NCI-H187 treated with DMSO at 0.1 percent for 48 hours (cell line): Measurements from ENCODE around the gene PKHD1.
"Not testable (repeated sequence)": the region's sequence is repeated elsewhere in the genome, so short reads cannot be mapped to it uniquely, and the experiment has no call there.

ENCODE experiments used
- DNase-seq: peaks from one replicate; lab custom pipeline; 2025; lab: John Stamatoyannopoulos, UW

PKHD1 gene

DNA sequence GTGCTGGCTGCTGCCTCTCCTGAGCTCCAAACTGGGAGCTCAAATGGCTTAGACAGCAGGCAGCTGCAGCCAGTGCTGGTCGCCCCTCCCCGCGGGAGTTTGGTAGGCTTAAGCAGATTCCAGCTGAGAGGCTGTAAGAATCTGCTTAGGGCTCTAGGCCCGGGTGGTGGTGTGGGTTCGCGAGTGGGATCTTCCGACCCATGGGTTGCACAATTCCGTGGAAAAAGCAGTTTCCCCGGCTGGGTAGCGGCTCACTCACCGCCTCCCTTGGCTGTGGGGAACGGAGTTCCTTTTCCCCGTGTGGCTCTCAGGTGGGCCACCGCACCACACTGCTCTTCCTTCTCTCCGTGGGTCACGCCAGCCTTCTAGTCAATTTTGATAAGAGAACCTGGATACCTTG lies 232.5 kb downstream of the PKHD1 start:
- no peak for DNase-seq

DNA sequence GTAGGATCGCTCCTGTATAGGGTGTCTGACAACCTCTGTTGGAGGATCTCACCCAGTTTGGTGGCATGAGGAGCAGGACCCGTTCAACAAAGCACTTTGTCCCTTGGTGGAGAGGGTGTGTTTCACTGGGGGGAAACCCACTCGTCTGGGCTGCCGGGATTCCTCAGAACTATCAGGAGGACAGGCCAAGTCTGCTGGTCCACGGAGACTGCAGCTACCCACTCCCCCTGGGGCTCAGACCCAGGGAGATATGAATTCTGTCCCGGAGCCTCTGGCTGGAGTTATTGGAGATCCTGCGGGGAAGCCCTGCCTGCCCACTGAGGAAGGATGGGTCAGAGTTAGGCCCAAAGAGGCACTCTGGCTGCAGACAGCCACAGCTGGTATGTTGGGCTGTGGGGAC lies 233.1 kb downstream of the PKHD1 start:
- no peak for DNase-seq

GRCh38 chr6:51853109-51853508 lies 234.3 kb downstream of the PKHD1 start:
- DNase-seq: not testable (repeated sequence)

DNA sequence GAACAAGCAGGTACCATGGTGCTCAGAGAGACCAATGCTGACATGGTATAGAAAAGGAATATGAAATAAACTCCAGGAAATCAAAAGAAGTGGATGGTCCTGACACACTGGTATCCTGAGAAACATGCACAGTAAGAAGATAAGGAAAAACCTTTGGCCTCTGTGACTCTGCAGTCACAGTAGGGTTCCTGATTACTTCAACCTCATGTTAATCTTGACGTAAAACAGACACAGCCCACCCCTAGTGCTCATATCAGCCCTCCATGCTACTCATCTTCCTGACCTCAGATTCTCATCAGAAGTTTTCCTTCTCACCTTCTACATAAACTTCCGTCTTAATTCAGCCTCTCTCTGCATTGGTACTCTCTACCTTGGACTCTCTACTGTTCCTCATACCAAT lies 240.9 kb downstream of the PKHD1 start:
- no peak for DNase-seq

DNA sequence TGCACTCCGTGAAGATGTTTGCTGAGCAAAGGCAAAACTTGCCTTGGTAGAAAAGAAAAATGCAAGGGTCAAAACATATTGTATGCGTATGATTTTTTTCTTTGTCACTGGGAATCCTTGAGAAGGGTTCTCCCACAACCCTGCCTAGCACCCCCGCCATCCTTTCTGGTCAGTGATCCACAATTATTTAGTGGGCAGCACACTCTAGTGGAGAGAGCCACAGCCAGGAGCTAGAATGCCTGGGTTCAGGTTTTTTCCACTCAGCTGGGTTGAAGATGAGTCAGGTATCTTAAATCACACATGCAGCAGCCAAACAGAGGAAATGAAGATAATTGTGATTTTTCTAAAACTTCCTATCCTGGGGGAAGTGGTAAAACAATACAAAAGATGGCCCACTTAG lies 243.1 kb downstream of the PKHD1 start:
- no peak for DNase-seq

DNA sequence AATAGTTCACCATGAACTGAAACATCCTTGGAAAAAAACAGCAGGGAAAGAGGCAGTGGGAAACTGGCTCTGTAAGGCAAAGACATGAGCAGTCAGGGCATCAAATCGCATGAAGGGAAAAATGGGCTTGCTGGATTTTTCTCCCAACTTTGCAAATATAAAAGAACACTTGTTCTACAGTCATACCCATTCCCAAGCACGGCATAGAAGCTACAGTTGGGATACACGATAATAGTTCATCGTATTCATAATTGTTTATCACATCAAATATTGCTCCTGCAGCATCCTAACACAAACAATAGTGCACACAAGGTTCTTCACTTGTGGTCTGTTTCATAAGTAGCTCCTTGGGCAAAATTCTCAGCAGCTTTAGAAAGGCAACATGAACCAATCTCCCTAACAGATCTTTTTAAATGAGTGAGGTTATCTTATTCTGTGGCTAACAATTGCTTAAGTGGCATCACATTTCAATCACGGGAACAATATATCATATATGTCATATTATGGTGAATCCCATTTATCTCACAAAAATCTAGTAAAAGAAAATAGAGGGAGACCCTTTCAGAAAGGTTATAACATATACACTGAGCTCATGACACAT lies 243.9 kb downstream of the PKHD1 start:
- no peak for DNase-seq

- DNase-seq: no peak
These were observed 244.5 kb downstream of the PKHD1 start for GRCh38 chr6:51842804-51843378.

- no peak for DNase-seq
These were observed 245.2 kb downstream of the PKHD1 start for GRCh38 chr6:51842061-51842803.

GRCh38 chr6:51841626-51842025 lies 245.8 kb downstream of the PKHD1 start:
- no peak for DNase-seq

DNA sequence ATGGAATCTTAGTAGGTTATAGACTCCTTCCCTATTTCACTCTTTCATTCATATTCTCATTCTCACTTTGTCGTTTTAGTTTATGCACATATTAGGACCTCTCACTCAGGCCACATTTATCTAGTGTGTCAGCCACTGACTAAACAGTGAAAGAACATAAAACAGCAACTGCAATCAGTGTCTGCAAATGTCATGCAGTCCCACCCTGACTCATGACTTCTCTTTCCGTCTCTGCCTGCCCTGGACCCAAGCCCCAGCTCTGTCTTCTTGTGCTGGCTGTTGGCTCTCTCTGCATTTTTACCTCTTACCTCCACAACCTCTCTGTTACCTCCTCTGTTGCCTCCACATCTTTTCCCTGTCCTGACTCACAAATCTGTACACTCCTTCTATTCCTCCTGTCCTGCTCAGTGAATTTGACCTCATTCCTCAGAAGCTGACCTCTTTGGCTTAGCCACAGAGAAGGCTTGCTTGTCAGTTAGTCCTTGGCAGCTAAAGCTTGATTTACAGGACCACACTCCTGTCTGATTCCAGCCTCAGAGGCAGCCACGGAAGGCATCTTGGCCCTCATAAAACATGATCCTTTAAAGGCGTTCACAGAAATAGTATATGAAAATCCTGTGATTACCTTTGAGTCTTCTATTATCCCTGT lies 247.6 kb downstream of the PKHD1 start:
- DNase-seq: no peak

DNA sequence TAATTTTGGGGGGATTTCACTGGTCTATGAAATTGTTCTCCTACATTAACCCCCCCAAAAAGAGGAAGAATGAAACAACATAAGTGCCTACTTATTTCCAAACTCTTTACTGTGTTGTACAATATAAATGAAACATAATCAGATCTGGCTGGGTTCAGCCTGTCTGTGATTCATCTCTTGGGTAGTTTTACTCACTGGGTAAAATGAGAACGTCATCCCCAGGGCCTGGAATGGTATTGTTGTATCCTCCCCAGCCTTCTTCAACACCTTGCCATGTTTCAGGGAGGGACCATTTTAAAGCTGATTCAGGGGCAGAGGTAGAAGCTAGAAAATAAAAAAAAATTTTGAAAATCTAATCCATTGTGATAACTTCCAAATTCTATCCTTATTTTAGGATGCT lies 256.7 kb downstream of the PKHD1 start:
- no peak for DNase-seq

GRCh38 chr6:51827580-51827979 lies 259.8 kb downstream of the PKHD1 start:
- DNase-seq: no peak

GRCh38 chr6:51824940-51825339 lies 262.5 kb downstream of the PKHD1 start:
- no peak for DNase-seq

GRCh38 chr6:51820555-51820954 lies 266.9 kb downstream of the PKHD1 start:
- DNase-seq: no peak

- DNase-seq: no peak
These were observed 268.8 kb downstream of the PKHD1 start for GRCh38 chr6:51818520-51819022.

DNA sequence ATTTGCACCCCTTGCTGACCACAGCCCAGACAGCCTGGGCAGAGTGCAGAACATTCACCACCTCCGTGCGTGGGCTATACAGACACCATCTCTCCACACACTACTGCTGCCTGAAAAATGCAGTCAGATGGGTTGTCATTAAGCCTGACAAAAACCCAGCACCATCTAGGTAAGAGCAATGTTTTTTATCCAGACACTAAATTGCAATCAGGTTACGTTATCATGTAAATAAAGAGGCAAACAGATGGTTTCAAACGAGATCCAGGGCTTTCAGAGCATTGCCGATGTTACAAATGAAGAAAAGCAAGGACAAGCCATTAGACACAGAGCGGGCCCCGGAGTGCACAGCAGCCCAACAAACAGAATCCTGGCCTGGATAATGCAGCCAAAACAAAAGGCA lies 269.6 kb downstream of the PKHD1 start:
- DNase-seq: no peak

GRCh38 chr6:51814418-51814817 lies 273.0 kb downstream of the PKHD1 start:
- DNase-seq: no peak

GRCh38 chr6:51813904-51814303 lies 273.5 kb downstream of the PKHD1 start:
- no peak for DNase-seq

- DNase-seq: no peak
These were observed 275.2 kb downstream of the PKHD1 start for GRCh38 chr6:51812231-51812630.

DNA sequence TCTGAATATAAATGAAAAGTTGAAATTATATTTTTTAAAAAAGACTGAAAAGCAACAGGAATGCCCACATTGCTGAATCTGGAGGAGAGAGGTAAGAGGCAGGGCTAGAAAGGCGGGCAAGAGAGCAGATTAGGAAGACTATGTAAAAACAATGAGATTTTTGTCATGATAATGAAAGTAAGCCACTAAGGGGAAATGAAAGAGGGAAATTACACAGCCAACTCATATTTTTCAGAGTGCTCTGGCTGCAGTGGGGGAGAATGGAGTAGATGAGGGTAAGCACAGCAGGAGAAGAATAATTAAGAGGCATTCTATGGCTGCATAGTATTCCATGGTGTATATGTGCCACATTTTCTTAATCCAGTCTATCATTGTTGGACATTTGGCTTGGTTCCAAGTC lies 281.9 kb downstream of the PKHD1 start:
- no peak for DNase-seq

- DNase-seq: no peak
These were observed 286.8 kb downstream of the PKHD1 start for GRCh38 chr6:51800603-51801002.

DNA sequence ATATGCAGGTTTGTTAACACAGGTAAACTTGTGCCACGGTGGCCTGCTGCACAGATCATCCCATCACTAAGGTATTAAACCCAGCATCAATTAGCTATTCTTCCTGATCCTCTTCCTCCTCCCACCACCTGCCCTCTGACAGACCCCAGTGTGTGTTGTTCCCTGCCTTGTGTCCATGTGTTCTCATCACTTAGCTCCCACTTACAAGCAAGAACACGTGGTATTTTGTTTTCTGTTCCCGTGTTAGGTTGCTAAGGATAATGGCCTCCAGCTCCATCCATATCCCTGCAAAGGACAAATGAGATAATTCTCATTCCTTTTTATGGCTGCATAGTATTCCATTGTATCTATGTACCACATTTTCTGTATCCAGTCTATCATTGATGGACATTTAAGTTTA lies 294.0 kb downstream of the PKHD1 start:
- DNase-seq: no peak
